GM19238 (cell line): ENCODE results near the gene COL8A1.

ENCODE experiments used
- DNase-seq: peaks from one replicate; pipeline ENCODE4 v3.0.0; 2011; ENCODE audit warnings: low spot score; ENCODE audit not compliant: insufficient read length

COL8A1 gene

GRCh38 chr3:99639579-99639978 is 1.2 kb downstream of the COL8A1 start:
- DNase-seq, result no peak

- no peak for DNase-seq
Observed at GRCh38 chr3:99640214-99640851, 1.9 kb downstream of the COL8A1 start.

GRCh38 chr3:99641480-99641879 is 3.1 kb downstream of the COL8A1 start:
- no peak for DNase-seq

GRCh38 chr3:99641982-99642381 is 3.6 kb downstream of the COL8A1 start:
- no peak for DNase-seq

- DNase-seq, result no peak
Observed at GRCh38 chr3:99644017-99644416, 5.6 kb downstream of the COL8A1 start.

- DNase-seq, result no peak
Observed at GRCh38 chr3:99644746-99645145, 6.4 kb downstream of the COL8A1 start.

- no peak for DNase-seq
Observed at GRCh38 chr3:99645277-99646106, 7.1 kb downstream of the COL8A1 start.

GRCh38 chr3:99646107-99646435 is 7.7 kb downstream of the COL8A1 start:
- DNase-seq, result no peak

- DNase-seq, result no peak
Observed at GRCh38 chr3:99647081-99647480, 8.7 kb downstream of the COL8A1 start.

GRCh38 chr3:99648101-99648500 is 9.7 kb downstream of the COL8A1 start:
- no peak for DNase-seq

GRCh38 chr3:99648516-99648915 is 10.1 kb downstream of the COL8A1 start:
- DNase-seq, result no peak

- no peak for DNase-seq
Observed at GRCh38 chr3:99651531-99651930, 13.1 kb downstream of the COL8A1 start.

- DNase-seq, result no peak
Observed at GRCh38 chr3:99656624-99657023, 18.2 kb downstream of the COL8A1 start.

GRCh38 chr3:99658274-99658673 is 19.9 kb downstream of the COL8A1 start:
- DNase-seq, result no peak

GRCh38 chr3:99659032-99659431 is 20.6 kb downstream of the COL8A1 start:
- no peak for DNase-seq

- no peak for DNase-seq
Observed at GRCh38 chr3:99659951-99660350, 21.6 kb downstream of the COL8A1 start.

- no peak for DNase-seq
Observed at GRCh38 chr3:99662838-99663570, 24.6 kb downstream of the COL8A1 start.

GRCh38 chr3:99663977-99664376 is 25.6 kb downstream of the COL8A1 start:
- no peak for DNase-seq

GRCh38 chr3:99665017-99665416 is 26.6 kb downstream of the COL8A1 start:
- no peak for DNase-seq

- DNase-seq, result no peak
Observed at GRCh38 chr3:99666201-99666600, 27.8 kb downstream of the COL8A1 start.

GRCh38 chr3:99668044-99668443 is 29.6 kb downstream of the COL8A1 start:
- no peak for DNase-seq

- no peak for DNase-seq
Observed at GRCh38 chr3:99669879-99670555, 31.6 kb downstream of the COL8A1 start.
